DOHH2 (cell line): ENCODE data around the gene FUT3.

Source experiments
- H3F3A ChIP-seq: fragments of 200-600 bp; sonication (generic), shearing (Covaris generic); 2 replicates; pipeline ENCODE4 v1.6.0; 2016; ENCODE audit warnings: antibody characterized with exemption, mild to moderate bottlenecking; ENCODE audit not compliant: control insufficient read depth, insufficient read depth
- H3K27ac ChIP-seq: fragments of 200-600 bp; sonication (generic); 2 replicates; pipeline ENCODE4 v1.5.1; 2014; ENCODE audit warnings: low read depth, mild to moderate bottlenecking, low read length, moderate library complexity
- H3K27me3 ChIP-seq: fragments of 200-600 bp; sonication (generic); 2 replicates; pipeline ENCODE4 v1.6.1; 2014; ENCODE audit warnings: mild to moderate bottlenecking, low read length, mixed read lengths; ENCODE audit not compliant: control insufficient read depth
- H3K36me3 ChIP-seq: fragments of 200-600 bp; sonication (generic); 2 replicates; pipeline ENCODE4 v1.6.1; 2014; ENCODE audit warnings: mild to moderate bottlenecking, low read length, moderate library complexity, mixed read lengths; ENCODE audit not compliant: control insufficient read depth
- H3K4me1 ChIP-seq: fragments of 200-600 bp; sonication (generic); 2 replicates; pipeline ENCODE4 v1.6.1; 2014; ENCODE audit warnings: mild to moderate bottlenecking, low read length, mixed read lengths; ENCODE audit not compliant: control insufficient read depth
- H3K4me2 ChIP-seq: fragments of 200-600 bp; sonication (generic); 2 replicates; pipeline ENCODE4 v1.6.0; 2014; ENCODE audit warnings: mild to moderate bottlenecking, low read length, moderate library complexity
- H3K4me3 ChIP-seq: fragments of 200-600 bp; sonication (generic); 2 replicates; pipeline ENCODE4 v1.5.1; 2014; ENCODE audit warnings: mild to moderate bottlenecking, low read length, mixed read lengths
- H3K79me2 ChIP-seq: fragments of 200-600 bp; sonication (generic); 2 replicates; pipeline ENCODE4 v1.6.1; 2014; ENCODE audit warnings: mild to moderate bottlenecking, low read length, mixed read lengths; ENCODE audit not compliant: control insufficient read depth
- H3K9me2 ChIP-seq: fragments of 200-600 bp; sonication (generic); replicated peaks from 2 replicates; pipeline ENCODE4 v1.6.1; 2014; ENCODE audit warnings: mild to moderate bottlenecking, low read length, mixed read lengths; ENCODE audit not compliant: control insufficient read depth
- H3K9me3 ChIP-seq: fragments of 200-600 bp; sonication (generic); 2 replicates; pipeline ENCODE4 v1.6.1; 2014; ENCODE audit warnings: antibody characterized with exemption, low read length, mixed read lengths; ENCODE audit not compliant: control insufficient read depth, insufficient read depth
- H4K20me1 ChIP-seq: fragments of 200-600 bp; sonication (generic); 2 replicates; pipeline ENCODE4 v1.6.0; 2014; ENCODE audit warnings: low read depth, mild to moderate bottlenecking, antibody characterized with exemption, low read length, moderate library complexity; ENCODE audit not compliant: control insufficient read depth, insufficient read depth
- EZH2phosphoT487 ChIP-seq: fragments of 200-600 bp; sonication (generic); IDR thresholded peaks from 2 replicates; pipeline ENCODE4 v1.6.1; 2017; ENCODE audit warnings: borderline replicate concordance, mild to moderate bottlenecking, antibody characterized with exemption, low read length, moderate library complexity, mixed read lengths
- TF ChIP-seq, protein P1 (sequence below): fragments of 200-600 bp; sonication (generic); IDR thresholded peaks from one replicate; pipeline ENCODE4 v1.5.1; 2014; ENCODE audit warnings: antibody characterized with exemption, mild to moderate bottlenecking, low read depth, low read length; ENCODE audit not compliant: poor library complexity, severe bottlenecking

The FUT3 gene

DNA sequence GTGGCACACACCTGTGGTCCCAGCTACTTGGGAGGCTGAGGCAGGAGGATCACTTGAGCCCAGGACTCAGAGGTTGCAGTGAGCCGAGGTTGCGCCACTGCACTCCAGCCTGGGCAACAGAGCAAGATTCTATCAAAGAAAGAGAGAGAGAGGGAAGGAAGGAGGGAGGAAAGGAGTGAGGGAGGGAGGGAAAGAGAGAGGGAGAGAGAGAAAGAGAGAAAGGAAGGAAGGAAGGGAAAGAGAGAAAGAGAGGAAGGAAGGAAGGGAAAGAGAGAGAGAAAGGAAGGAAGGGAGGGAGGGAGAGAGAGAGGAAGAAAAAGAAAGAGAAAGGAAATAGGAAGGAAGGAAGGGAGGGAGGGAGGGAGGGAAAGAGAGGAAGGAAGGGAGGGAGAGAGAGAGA lies 34.0 kb downstream of the FUT3 start:
- no peak overlapping the region for H3K4me2 ChIP-seq
- H4K20me1 ChIP-seq: no peaks in the 10 kb centered on the region
- H3K36me3 ChIP-seq: no peaks in the 10 kb centered on the region
- H3K4me3 ChIP-seq: no peak overlapping the region
- H3K79me2 ChIP-seq: no peaks in the 10 kb centered on the region
- H3K4me1 ChIP-seq: peaks cover 6% of the 10 kb centered on the region
- TF ChIP-seq, protein P1, sequence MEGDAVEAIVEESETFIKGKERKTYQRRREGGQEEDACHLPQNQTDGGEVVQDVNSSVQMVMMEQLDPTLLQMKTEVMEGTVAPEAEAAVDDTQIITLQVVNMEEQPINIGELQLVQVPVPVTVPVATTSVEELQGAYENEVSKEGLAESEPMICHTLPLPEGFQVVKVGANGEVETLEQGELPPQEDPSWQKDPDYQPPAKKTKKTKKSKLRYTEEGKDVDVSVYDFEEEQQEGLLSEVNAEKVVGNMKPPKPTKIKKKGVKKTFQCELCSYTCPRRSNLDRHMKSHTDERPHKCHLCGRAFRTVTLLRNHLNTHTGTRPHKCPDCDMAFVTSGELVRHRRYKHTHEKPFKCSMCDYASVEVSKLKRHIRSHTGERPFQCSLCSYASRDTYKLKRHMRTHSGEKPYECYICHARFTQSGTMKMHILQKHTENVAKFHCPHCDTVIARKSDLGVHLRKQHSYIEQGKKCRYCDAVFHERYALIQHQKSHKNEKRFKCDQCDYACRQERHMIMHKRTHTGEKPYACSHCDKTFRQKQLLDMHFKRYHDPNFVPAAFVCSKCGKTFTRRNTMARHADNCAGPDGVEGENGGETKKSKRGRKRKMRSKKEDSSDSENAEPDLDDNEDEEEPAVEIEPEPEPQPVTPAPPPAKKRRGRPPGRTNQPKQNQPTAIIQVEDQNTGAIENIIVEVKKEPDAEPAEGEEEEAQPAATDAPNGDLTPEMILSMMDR: no peak
- TF ChIP-seq EZH2phosphoT487: no peak
- H3K9me3 ChIP-seq: no peaks in the 10 kb centered on the region
- no peak overlapping the region for H3K27ac ChIP-seq
- no peaks in the 10 kb centered on the region for H3K27me3 ChIP-seq
- H3K9me2 ChIP-seq: no peaks in the 10 kb centered on the region
- no peaks in the 10 kb centered on the region for H3F3A ChIP-seq

GRCh38 chr19:5814852-5815246 lies 36.4 kb downstream of the FUT3 start:
- no peak for TF ChIP-seq EZH2phosphoT487
- TF ChIP-seq, protein P1: no peak
- Histone ChIP-seq H3K27me3 (no peaks in the 10 kb centered on the region), H3K79me2 (no peaks in the 10 kb centered on the region), H4K20me1 (no peaks in the 10 kb centered on the region), H3K4me1 (no peaks in the 10 kb centered on the region), H3K4me3 (no peak overlapping the region), H3F3A (no peaks in the 10 kb centered on the region), H3K9me2 (no peaks in the 10 kb centered on the region), H3K27ac (no peak overlapping the region), H3K9me3 (no peaks in the 10 kb centered on the region), H3K36me3 (no peaks in the 10 kb centered on the region), H3K4me2 (no peak overlapping the region)

DNA sequence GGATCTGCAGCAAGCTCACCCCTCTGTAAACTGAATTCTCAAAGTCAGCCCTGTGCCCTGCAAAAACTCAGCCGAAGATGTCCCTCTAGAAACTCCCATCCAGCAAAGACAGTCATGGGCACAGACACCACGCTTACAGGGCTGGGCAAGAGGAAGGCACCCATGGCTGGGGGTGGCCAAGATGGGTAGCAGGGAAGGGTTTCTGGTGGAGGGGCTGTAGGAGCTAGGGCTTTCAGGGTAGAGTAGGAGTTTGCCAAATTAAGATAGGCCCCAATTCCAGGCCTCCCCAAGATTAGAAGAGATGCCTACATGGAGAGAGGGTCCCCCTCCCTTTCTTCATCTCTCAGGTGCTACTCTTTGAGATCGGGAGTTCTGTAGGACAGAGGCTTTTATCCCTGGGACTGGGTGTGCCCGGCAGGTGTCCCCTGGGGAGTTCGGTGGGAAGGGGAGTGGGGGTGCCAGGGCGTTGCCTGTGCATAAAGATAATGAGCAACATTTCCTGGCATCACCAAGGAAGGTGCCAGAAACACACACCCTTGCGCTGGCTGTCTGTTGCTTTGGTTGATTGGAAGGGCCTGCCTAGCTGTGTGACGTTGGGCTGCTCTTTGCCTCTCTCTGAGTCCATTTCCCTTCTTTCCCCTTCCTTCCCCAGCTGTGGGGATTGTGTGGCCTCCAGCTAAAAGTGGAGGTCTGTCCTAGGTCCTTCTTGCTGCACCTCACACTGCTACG lies 37.0 kb downstream of the FUT3 start:
- TF ChIP-seq EZH2phosphoT487: no peak
- TF ChIP-seq, protein P1: no peak
- H3K27me3 ChIP-seq: no peaks in the 10 kb centered on the region
- H3K36me3 ChIP-seq: no peaks in the 10 kb centered on the region

More for the DNA sequence above, 37.0 kb downstream of the FUT3 start:
- H3K79me2 ChIP-seq: no peaks in the 10 kb centered on the region
- H3F3A ChIP-seq: no peaks in the 10 kb centered on the region
- no peak overlapping the region for H3K4me3 ChIP-seq
- no peaks in the 10 kb centered on the region for H4K20me1 ChIP-seq
- H3K4me1 ChIP-seq: no peaks in the 10 kb centered on the region
- H3K4me2 ChIP-seq: no peak overlapping the region
- H3K9me3 ChIP-seq: no peaks in the 10 kb centered on the region
- H3K27ac ChIP-seq: no peak overlapping the region
- H3K9me2 ChIP-seq: no peaks in the 10 kb centered on the region
